Tongue (tissue), 3 donors: Measurements from ENCODE around the gene ZFYVE19. TPM values are rescaled to one million over a fixed set of nuclear protein-coding genes. Genes with fewer than 3 reads are reported as not detected.
A peak's percentile ranks its signal among the peaks of the same experiment; 100 is the strongest.
"Not testable (repeated sequence)": the region's sequence is repeated elsewhere in the genome, so short reads cannot be mapped to it uniquely, and the experiment has no call there.

ENCODE experiments used
- DNase-seq: peaks from one replicate; pipeline ENCODE4 v3.0.0-alpha.2; 2015
- small RNA-seq: library from RNA; depleted of rRNA; stranded (forward); fragments of <200 nt; gene quantifications from one replicate; pipeline ENCODE3, GENCODE V24; 2014; ENCODE audit warnings: low replicate concordance
- total RNA-seq: library from RNA; depleted of rRNA; stranded (reverse); fragments of >200 nt; gene quantifications from one replicate; pipeline ENCODE4 v1.2.3, GENCODE V29; 2014

The ZFYVE19 gene
- total RNA-seq, 1 donor from 2014 or later = 25.3 TPM

- no peak for DNase-seq
These were observed 40.5 kb downstream of the ZFYVE19 start for GRCh38 chr15:40847223-40847961.

GRCh38 chr15:40850576-40851112, 43.8 kb downstream of the ZFYVE19 start:
- no peak for DNase-seq

GRCh38 chr15:40852529-40852928, 45.6 kb downstream of the ZFYVE19 start:
- no peak for DNase-seq

GRCh38 chr15:40853241-40853890, 46.5 kb downstream of the ZFYVE19 start:
- no peak for DNase-seq

- no peak for DNase-seq
These were observed 47.3 kb downstream of the ZFYVE19 start for GRCh38 chr15:40854161-40854560.

- DNase-seq = no peak
These were observed 48.9 kb downstream of the ZFYVE19 start for GRCh38 chr15:40855706-40856234.

- DNase-seq = no peak
These were observed 49.9 kb downstream of the ZFYVE19 start for GRCh38 chr15:40856746-40857145.

GRCh38 chr15:40857601-40858341, 50.9 kb downstream of the ZFYVE19 start:
- peak; percentile 89 for DNase-seq

GRCh38 chr15:40858706-40859105, 51.8 kb downstream of the ZFYVE19 start:
- no peak for DNase-seq

- peak; percentile 85 for DNase-seq
These were observed 52.4 kb downstream of the ZFYVE19 start for GRCh38 chr15:40859206-40859851.

- not testable (repeated sequence) for DNase-seq
These were observed 54.3 kb downstream of the ZFYVE19 start for GRCh38 chr15:40861147-40861546.

GRCh38 chr15:40863660-40864270, 56.9 kb downstream of the ZFYVE19 start:
- no peak for DNase-seq

Small RNA genes lying within 50 kb of the gene (small RNA-seq; reads per million reads assigned to genes)
- gene SUMO2P15 = not detected

Other genes starting within 250 kb of the ZFYVE19 start
- gene CCDC32, start 242.0 kb upstream of the ZFYVE19 start, total RNA-seq = 21.5 TPM
- gene RPUSD2, start 237.8 kb upstream of the ZFYVE19 start, total RNA-seq = 17.6 TPM
- gene KNL1, start 212.8 kb upstream of the ZFYVE19 start, total RNA-seq = 13.0 TPM
- gene RAD51, start 111.9 kb upstream of the ZFYVE19 start, total RNA-seq = 9.2 TPM
- 24.5 TPM for gene RMDN3, start 51.8 kb upstream of the ZFYVE19 start, total RNA-seq
- gene GCHFR, start 43.0 kb upstream of the ZFYVE19 start, total RNA-seq = 3.3 TPM
- gene C15orf62, start 37.1 kb upstream of the ZFYVE19 start, total RNA-seq = 0.51 TPM
- gene DNAJC17, start 384 bp downstream of the ZFYVE19 start, total RNA-seq = 17.3 TPM
- gene PPP1R14D, start 21.6 kb downstream of the ZFYVE19 start, total RNA-seq = not detected
- 49.2 TPM for gene SPINT1, start 37.0 kb downstream of the ZFYVE19 start, total RNA-seq
- 11.8 TPM for gene RHOV, start 67.1 kb downstream of the ZFYVE19 start, total RNA-seq
- gene VPS18, start 87.4 kb downstream of the ZFYVE19 start, total RNA-seq = 23.8 TPM
- gene DLL4, start 122.3 kb downstream of the ZFYVE19 start, total RNA-seq = 22.5 TPM
- 5.3 TPM for gene CHAC1, start 146.4 kb downstream of the ZFYVE19 start, total RNA-seq